ENCODE results near the gene APOLD1.
"Not testable (repeated sequence)": the region's sequence is repeated elsewhere in the genome, so short reads cannot be mapped to it uniquely, and the experiment has no call there.

Gene APOLD1, protein sequence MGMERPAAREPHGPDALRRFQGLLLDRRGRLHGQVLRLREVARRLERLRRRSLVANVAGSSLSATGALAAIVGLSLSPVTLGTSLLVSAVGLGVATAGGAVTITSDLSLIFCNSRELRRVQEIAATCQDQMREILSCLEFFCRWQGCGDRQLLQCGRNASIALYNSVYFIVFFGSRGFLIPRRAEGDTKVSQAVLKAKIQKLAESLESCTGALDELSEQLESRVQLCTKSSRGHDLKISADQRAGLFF

GRCh38 chr12:12784911-12785814, at the start of gene APOLD1:
TSS of gene APOLD1 (plus strand) at chr12:12785659. CDS start at chr12:12785692, 33 bp downstream.
- no peak for DNase-seq (ENCODE audit: low read depth in 2 of 2, low spot score in 1 of 2)

GRCh38 chr12:12736759-12737676, 48.4 kb upstream of the APOLD1 start:
- DNase-seq (ENCODE audit: low read depth in 2 of 2, low spot score in 1 of 2): no peak

- not testable (repeated sequence) for DNase-seq (ENCODE audit: low read depth in 2 of 2, low spot score in 1 of 2)
Observed at GRCh38 chr12:12738152-12738551, 47.3 kb upstream of the APOLD1 start.

- DNase-seq (ENCODE audit: low read depth in 2 of 2, low spot score in 1 of 2): no peak
Observed at GRCh38 chr12:12741660-12742059, 43.8 kb upstream of the APOLD1 start.

GRCh38 chr12:12744546-12745305, 40.7 kb upstream of the APOLD1 start:
- DNase-seq (ENCODE audit: low read depth in 2 of 2, low spot score in 1 of 2): no peak

DNA sequence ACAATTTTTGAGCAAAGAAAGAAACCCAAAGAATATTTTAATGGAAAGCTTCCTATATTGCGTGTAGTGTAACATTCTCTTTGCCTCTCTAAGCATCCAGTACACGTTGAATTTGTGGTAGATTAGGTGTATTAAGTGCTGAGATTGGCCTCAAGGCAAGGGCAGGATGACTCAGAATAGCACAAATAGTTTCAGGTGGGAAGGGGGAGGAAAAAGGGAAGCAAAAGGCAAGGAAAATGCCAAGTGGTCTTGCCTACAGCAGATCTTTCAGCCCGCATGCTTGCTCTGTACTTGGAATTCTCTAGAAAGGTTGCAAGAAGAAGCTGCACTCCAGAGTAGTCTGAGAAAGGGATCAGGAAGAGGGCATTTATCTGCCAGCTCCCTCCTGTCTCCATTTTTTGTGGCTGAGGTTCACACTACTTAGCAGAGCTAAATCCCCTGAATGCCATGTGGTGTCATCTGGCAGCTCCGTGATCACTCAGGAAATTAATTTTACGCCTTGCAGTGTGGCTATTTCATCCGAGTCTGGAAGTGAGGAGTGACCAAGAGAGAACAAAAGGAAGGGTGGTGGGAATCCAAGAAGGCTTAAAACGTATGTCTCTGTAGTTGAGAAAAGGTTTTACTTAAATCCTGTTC, 39.8 kb upstream of the APOLD1 start:
- no peak for DNase-seq (ENCODE audit: low read depth in 2 of 2, low spot score in 1 of 2)

DNA sequence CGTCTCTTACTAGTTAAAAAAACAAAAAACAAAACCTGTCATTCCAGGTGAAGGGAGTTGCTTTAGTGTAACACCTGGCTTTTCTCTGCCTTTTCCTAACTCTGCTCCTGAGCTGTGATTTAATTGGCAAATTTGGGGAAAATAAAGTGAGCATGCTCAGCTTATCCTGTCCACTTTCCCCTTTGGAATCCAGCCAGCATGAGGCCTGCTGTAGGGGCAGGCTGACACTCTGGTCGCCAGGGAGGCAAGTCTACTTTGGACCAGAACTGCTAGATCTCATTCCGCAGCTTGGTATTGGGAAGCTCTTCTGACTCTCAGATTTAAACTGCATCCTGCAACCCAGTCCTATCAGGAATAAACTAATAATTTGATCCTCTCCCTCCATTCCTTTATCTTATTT, 38.2 kb upstream of the APOLD1 start:
- no peak for DNase-seq (ENCODE audit: low read depth in 2 of 2, low spot score in 1 of 2)

- DNase-seq (ENCODE audit: low read depth in 2 of 2, low spot score in 1 of 2): no peak
Observed at GRCh38 chr12:12748044-12748443, 37.4 kb upstream of the APOLD1 start.

GRCh38 chr12:12749433-12749832, 36.0 kb upstream of the APOLD1 start:
- no peak for DNase-seq (ENCODE audit: low read depth in 2 of 2, low spot score in 1 of 2)

- no peak for DNase-seq (ENCODE audit: low read depth in 2 of 2, low spot score in 1 of 2)
Observed at GRCh38 chr12:12755923-12756322, 29.5 kb upstream of the APOLD1 start.

- no peak for DNase-seq (ENCODE audit: low read depth in 2 of 2, low spot score in 1 of 2)
Observed at GRCh38 chr12:12757121-12757520, 28.3 kb upstream of the APOLD1 start.

GRCh38 chr12:12759234-12759915, 26.1 kb upstream of the APOLD1 start:
- DNase-seq (ENCODE audit: low read depth in 2 of 2, low spot score in 1 of 2): no peak

GRCh38 chr12:12764824-12765223, 20.6 kb upstream of the APOLD1 start:
- DNase-seq (ENCODE audit: low read depth in 2 of 2, low spot score in 1 of 2): no peak

- no peak for DNase-seq (ENCODE audit: low read depth in 2 of 2, low spot score in 1 of 2)
Observed at GRCh38 chr12:12770262-12770661, 15.2 kb upstream of the APOLD1 start.

DNA sequence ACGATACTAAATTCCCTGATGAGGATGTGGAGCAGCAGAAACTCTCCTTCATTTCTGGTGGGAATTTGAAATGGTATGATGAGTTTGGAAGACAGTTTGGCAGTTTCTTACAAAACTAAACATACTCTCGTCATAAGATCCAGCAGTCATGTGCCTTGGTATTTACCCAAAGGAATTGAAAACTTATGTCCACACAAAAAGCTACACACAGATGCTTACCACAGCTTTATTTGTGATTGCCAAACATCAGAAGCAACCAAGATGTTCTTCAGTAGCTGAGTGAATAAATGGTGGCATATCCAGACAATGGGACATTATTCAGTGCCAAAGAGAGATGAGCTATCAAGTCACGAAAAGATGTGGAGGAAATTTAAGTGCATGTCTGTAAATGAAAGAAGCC, 10.7 kb upstream of the APOLD1 start:
- DNase-seq (ENCODE audit: low read depth in 2 of 2, low spot score in 1 of 2): no peak

DNA sequence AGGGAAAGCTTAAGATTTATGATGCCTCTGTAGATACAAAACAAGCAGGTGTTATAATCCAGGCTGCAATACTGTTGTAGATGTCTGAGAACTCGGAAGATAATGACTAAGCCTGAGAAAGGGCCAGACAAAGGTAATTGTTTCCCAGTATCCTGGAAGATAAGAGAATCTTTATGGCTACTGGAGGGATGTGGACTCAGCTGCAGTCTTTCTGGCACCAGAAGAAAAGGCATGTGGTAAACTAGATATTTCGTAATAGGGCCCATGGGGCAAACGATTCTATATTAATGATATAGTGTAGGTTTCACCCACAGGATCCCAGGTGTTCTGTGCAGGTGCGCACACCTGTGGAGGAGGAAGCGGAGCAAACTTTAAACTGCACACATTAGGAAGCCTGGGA, 9.2 kb upstream of the APOLD1 start:
- no peak for DNase-seq (ENCODE audit: low read depth in 2 of 2, low spot score in 1 of 2)

DNA sequence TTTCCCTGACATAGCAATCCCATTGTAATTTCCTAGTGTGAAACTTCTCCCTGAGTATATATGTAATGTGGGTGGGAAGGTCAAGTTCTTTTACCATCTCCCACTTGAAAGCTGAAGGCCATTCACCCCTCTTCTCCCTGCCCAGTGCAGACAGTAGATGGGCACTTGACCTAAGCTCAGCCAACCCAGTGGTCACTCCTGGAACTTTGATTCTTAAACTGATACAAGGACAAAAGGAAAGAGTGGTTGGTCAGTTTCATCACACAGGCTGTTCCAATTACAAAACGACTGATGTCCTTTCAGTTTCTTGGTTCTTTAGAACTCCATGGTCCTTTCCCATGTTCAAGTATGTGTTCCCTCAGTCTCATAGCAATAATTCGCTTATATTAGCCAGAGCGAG, 8.4 kb upstream of the APOLD1 start:
- DNase-seq (ENCODE audit: low read depth in 2 of 2, low spot score in 1 of 2): no peak

- no peak for DNase-seq (ENCODE audit: low read depth in 2 of 2, low spot score in 1 of 2)
Observed at GRCh38 chr12:12779007-12779406, 6.5 kb upstream of the APOLD1 start.

DNA sequence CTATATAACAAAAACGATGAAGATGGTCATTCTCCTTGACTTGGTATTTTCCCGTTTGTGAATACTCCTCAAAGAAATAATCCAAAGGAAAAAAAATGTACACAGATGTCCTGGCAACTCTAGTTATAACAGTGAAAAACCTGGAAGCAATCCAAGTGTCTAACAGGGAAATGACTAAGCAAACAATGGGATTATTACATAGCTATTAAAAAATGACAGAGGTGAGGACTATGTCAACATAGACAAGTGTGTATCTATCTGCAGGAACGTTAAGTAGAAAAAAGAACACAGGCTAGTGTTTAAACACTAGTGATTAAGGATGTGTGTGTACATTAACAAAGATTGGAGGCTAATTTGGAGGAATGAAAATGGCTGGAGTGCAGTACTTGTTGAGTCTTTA, 5.9 kb upstream of the APOLD1 start:
- DNase-seq (ENCODE audit: low read depth in 2 of 2, low spot score in 1 of 2): no peak

DNA sequence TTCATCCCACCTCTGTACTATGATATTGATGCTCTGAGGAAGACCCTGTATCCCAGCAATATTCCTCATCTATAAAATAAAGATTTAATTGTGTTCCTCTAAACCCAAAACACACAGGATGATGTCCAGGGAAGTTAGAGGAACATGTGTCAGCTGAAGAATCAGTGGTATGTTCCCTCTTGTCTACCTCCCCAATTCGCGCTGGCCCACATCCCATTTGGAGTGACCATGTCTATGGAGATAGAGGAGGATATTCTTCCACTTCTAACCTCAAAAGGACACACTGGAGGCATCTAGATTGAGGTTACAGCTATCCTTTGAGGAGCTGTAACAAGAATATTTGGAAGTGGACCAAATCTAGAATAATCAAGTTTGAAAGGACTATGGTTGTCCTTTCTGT, 1.3 kb upstream of the APOLD1 start:
- DNase-seq (ENCODE audit: low read depth in 2 of 2, low spot score in 1 of 2): no peak

Data from stimulated activated CD8-positive, alpha-beta memory T cell treated with anti-CD3 and anti-CD28 coated beads, Interleukin-4, amount 100 ng/mL, for 1 hour (primary cell).